Fibroblast of lung (primary cell): ENCODE measurements around the gene GPR162. TPM values are rescaled to one million over a fixed set of nuclear protein-coding genes. Genes with fewer than 3 reads are reported as not detected.

Experiments
- DNase-seq, 2 donors: peaks; one replicate each; pipeline versions ENCODE4 v3.0.0 to v3.0.0-alpha.2; 2010; ENCODE audit warnings: low read depth in 2 of 2
- H2AFZ ChIP-seq: 2 replicates; pipeline ENCODE4 v1.5.1; 2012; ENCODE audit warnings: low read length, control low read depth, inconsistent platforms
- H3K27ac ChIP-seq: 2 replicates; pipeline ENCODE4 v1.5.1; 2011; ENCODE audit warnings: low read length, control low read depth; ENCODE audit not compliant: insufficient read depth
- H3K27me3 ChIP-seq: 2 replicates; pipeline ENCODE4 v1.5.1; 2011; ENCODE audit warnings: mild to moderate bottlenecking, low read length; ENCODE audit not compliant: control insufficient read depth, insufficient read depth
- H3K36me3 ChIP-seq: 2 replicates; pipeline ENCODE4 v1.5.1; 2011; ENCODE audit warnings: low read length; ENCODE audit not compliant: control insufficient read depth, insufficient read depth
- H3K4me1 ChIP-seq: 2 replicates; pipeline ENCODE4 v1.5.1; 2011; ENCODE audit warnings: low read length; ENCODE audit not compliant: control insufficient read depth, insufficient read depth; ENCODE audit errors: extremely low read depth
- H3K4me2 ChIP-seq: 2 replicates; pipeline ENCODE4 v1.5.1; 2011; ENCODE audit warnings: low read length, control low read depth; ENCODE audit not compliant: insufficient read depth; ENCODE audit errors: extremely low read depth
- H3K4me3 ChIP-seq, 4 experiments: fragments of 200-600 bp in 1 of 4; sonication (generic) in 1 of 4; replicated peaks in 1 of 4; 2 replicates each; pipeline ENCODE4 v1.5.1; 2011 to 2016; ENCODE audit warnings: low read length in 4 of 4, low read depth in 3 of 4, mild to moderate bottlenecking in 3 of 4, control low read depth in 2 of 4, inconsistent platforms in 1 of 4, mixed read lengths in 1 of 4; ENCODE audit not compliant: insufficient read depth in 1 of 4; ENCODE audit errors: control extremely low read depth in 1 of 4
- H3K79me2 ChIP-seq: 2 replicates; pipeline ENCODE4 v1.5.1; 2012; ENCODE audit warnings: mild to moderate bottlenecking, low read length, inconsistent platforms; ENCODE audit not compliant: control insufficient read depth, insufficient read depth
- H3K9ac ChIP-seq: 2 replicates; pipeline ENCODE4 v1.5.1; 2011; ENCODE audit warnings: mild to moderate bottlenecking, low read length, control low read depth; ENCODE audit not compliant: insufficient read depth
- H3K9me3 ChIP-seq: 2 replicates; pipeline ENCODE4 v1.5.1; 2012; ENCODE audit warnings: low read depth, low read length; ENCODE audit not compliant: control insufficient read depth, insufficient read depth
- H4K20me1 ChIP-seq: 2 replicates; pipeline ENCODE4 v1.5.1; 2011; ENCODE audit warnings: low read length; ENCODE audit not compliant: control insufficient read depth, insufficient read depth; ENCODE audit errors: extremely low read depth
- EZH2 ChIP-seq: IDR thresholded peaks from 2 replicates; pipeline ENCODE4 v1.5.1; 2012; ENCODE audit warnings: low read length, control low read depth, mild to moderate bottlenecking; ENCODE audit errors: missing control alignments
- polyA plus RNA-seq, 2 donors: library from polyadenylated mRNA; depleted of rRNA in 1 of 2; stranded (reverse) in 1 of 2; unstranded in 1 of 2; fragments of >200 nt; gene quantifications; 2 replicates each; pipeline ENCODE4 v1.2.1, GENCODE V29; 2011 to 2012; ENCODE audit warnings: missing spikeins in 1 of 2
- total RNA-seq: library from RNA; depleted of rRNA; stranded (reverse); fragments of >200 nt; gene quantifications from 2 replicates; pipeline ENCODE4 v1.2.1, GENCODE V29; 2014
- TF ChIP-seq, protein P1 (sequence below), 2 donors: IDR thresholded peaks in 1 of 2; conservative IDR thresholded peaks in 1 of 2; 1 replicate in 1 of 2; 2 replicates in 1 of 2; pipeline ENCODE4 v1.5.1; 2011 to 2012; ENCODE audit warnings: low read length in 2 of 2, control low read depth in 1 of 2, inconsistent platforms in 1 of 2, low read depth in 1 of 2, mild to moderate bottlenecking in 1 of 2

Gene GPR162
- total and polyA plus RNA-seq, 2 donors (not counting 1 experiment from before 2014, with no cell fraction given) = 5.6 to 11.1 TPM

DNA sequence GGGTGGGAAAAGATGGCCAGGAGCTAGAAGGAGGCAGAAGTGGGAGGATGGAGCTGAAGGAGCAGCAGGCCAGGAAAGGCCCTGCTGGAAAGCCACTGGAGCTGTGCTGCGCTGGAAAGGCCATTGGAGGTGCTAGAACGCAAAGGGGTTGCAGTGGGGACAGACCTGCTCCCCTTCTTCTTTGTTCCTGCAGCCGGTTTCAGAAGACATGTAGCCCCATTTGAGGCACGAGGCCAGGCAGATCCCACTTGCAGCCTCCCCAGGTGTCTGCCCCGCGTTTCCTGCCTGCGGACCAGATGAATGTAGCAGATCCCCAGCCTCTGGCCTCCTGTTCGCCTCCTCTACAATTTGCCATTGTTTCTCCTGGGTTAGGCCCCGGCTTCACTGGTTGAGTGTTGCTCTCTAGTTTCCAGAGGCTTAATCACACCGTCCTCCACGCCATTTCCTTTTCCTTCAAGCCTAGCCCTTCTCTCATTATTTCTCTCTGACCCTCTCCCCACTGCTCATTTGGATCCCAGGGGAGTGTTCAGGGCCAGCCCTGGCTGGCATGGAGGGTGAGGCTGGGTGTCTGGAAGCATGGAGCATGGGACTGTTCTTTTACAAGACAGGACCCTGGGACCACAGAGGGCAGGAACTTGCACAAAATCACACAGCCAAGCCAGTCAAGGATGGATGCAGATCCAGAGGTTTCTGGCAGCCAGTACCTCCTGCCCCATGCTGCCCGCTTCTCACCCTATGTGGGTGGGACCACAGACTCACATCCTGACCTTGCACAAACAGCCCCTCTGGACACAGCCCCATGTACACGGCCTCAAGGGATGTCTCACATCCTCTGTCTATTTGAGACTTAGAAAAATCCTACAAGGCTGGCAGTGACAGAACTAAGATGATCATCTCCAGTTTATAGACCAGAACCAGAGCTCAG lies 2.3 kb upstream of the GPR162 start:
- H3K9me3 ChIP-seq = no peaks in the 10 kb centered on the region
- H3K4me1 ChIP-seq = peaks cover 10% of the 10 kb centered on the region
- H3K4me2 ChIP-seq = no peak overlapping the region
- H3K9ac ChIP-seq = no peak overlapping the region
- H3K36me3 ChIP-seq = peaks cover 7% of the 10 kb centered on the region
- no peak for TF ChIP-seq EZH2
- TF ChIP-seq, protein P1, sequence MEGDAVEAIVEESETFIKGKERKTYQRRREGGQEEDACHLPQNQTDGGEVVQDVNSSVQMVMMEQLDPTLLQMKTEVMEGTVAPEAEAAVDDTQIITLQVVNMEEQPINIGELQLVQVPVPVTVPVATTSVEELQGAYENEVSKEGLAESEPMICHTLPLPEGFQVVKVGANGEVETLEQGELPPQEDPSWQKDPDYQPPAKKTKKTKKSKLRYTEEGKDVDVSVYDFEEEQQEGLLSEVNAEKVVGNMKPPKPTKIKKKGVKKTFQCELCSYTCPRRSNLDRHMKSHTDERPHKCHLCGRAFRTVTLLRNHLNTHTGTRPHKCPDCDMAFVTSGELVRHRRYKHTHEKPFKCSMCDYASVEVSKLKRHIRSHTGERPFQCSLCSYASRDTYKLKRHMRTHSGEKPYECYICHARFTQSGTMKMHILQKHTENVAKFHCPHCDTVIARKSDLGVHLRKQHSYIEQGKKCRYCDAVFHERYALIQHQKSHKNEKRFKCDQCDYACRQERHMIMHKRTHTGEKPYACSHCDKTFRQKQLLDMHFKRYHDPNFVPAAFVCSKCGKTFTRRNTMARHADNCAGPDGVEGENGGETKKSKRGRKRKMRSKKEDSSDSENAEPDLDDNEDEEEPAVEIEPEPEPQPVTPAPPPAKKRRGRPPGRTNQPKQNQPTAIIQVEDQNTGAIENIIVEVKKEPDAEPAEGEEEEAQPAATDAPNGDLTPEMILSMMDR (conservative IDR thresholded peaks at IDR 0.05 in 1 of 2, IDR thresholded peaks at IDR 0.05 in 1 of 2; ENCODE audit: low read depth in 1 of 2, low read length in 2 of 2) = no peak
- H2AFZ ChIP-seq = no peak overlapping the region
- no peaks in the 10 kb centered on the region for H4K20me1 ChIP-seq
- no peak overlapping the region for H3K27ac ChIP-seq
- no peak overlapping the region for H3K4me3 ChIP-seq
- H3K79me2 ChIP-seq = no peaks in the 10 kb centered on the region
- DNase-seq = no peak
- peaks cover 2% of the 10 kb centered on the region for H3K27me3 ChIP-seq

DNA sequence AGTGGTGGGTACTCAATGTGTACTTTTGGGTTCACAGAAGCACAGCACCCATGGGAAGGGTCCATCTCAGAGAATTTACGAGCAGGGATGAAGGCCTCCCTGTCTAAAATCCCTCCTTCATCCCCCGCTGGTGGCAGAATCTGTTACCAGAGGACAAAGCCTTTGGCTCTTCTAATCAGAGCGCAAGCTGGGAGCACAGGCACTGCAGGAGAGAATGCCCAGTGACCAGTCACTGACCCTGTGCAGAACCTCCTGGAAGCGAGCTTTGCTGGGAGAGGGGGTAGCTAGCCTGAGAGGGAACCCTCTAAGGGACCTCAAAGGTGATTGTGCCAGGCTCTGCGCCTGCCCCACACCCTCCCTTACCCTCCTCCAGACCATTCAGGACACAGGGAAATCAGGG lies 1.5 kb upstream of the GPR162 start:
- no peaks in the 10 kb centered on the region for H3K79me2 ChIP-seq
- H3K27me3 ChIP-seq = peaks cover 2% of the 10 kb centered on the region
- H3K9me3 ChIP-seq = no peaks in the 10 kb centered on the region
- peaks cover 7% of the 10 kb centered on the region for H3K36me3 ChIP-seq
- H4K20me1 ChIP-seq = no peaks in the 10 kb centered on the region
- TF ChIP-seq EZH2 = no peak
- TF ChIP-seq, protein P1 (conservative IDR thresholded peaks at IDR 0.05 in 1 of 2, IDR thresholded peaks at IDR 0.05 in 1 of 2; ENCODE audit: low read depth in 1 of 2, low read length in 2 of 2) = no peak
- H3K9ac ChIP-seq = no peak overlapping the region
- no peak overlapping the region for H3K27ac ChIP-seq
- H3K4me1 ChIP-seq = peaks cover 16% of the 10 kb centered on the region
- DNase-seq = no peak
- H3K4me3 ChIP-seq = no peak overlapping the region
- H3K4me2 ChIP-seq = no peak overlapping the region
- no peak overlapping the region for H2AFZ ChIP-seq

DNA sequence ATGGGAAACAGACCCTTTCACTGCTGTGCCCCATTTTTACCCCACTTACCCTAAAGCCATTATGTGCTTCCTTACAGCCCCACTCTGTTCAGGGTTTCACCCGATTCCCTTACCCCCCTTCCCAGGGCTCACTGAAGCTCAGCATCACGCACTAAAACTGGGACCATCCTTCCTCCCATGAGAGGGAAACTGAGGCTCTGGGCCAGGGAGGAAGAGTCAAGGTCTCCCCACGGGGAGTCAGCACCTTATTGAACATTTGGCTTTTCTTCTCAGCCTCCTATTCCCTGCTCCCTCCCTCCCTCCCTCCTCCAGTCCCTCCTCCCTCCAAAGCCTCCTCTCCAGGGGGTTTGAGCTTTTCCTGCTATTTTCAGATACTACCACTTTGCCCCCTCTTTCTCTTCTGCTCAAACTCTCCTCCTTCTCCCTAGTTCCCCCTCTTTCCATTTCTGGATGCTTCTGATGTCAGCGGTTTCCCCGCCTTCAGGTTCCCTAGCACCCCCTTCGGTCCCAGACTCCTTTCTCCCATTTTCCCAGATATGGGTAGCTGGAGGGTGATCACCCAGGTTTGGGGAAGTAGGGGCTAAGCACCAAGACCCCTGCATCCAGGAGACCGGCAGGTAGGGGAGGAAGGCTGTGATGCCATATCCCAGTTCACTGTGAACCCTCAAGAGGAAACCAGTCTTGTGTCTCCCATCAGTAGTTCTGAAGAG lies 960 bp downstream of the GPR162 start:
- Histone ChIP-seq H3K36me3 (peaks cover 9% of the 10 kb centered on the region), H3K4me2 (peak overlapping the region; percentile 93), H4K20me1 (no peaks in the 10 kb centered on the region), H3K9ac (no peak overlapping the region), H3K27me3 (peaks cover 2% of the 10 kb centered on the region), H3K27ac (no peak overlapping the region), H3K4me3 (peak overlapping the region in 3 of 4 experiments; percentile 36 to 72 (median 62)), H3K4me1 (peaks cover 24% of the 10 kb centered on the region), H2AFZ (no peak overlapping the region), H3K79me2 (no peaks in the 10 kb centered on the region), H3K9me3 (no peaks in the 10 kb centered on the region)
- TF ChIP-seq, protein P1 (conservative IDR thresholded peaks at IDR 0.05 in 1 of 2, IDR thresholded peaks at IDR 0.05 in 1 of 2; ENCODE audit: low read depth in 1 of 2, low read length in 2 of 2) = no peak
- no peak for TF ChIP-seq EZH2
- no peak for DNase-seq
